Ureter (tissue), 1 donor: ENCODE measurements around the gene MRPL52. TPM values are rescaled to one million over a fixed set of nuclear protein-coding genes. Genes with fewer than 3 reads are reported as not detected.
"Not testable (repeated sequence)": the region's sequence is repeated elsewhere in the genome, so short reads cannot be mapped to it uniquely, and the experiment has no call there.

Experiments used
- DNase-seq: peaks from one replicate; pipeline ENCODE4 v3.0.0-alpha.2; 2020; ENCODE audit warnings: low spot score
- total RNA-seq: library from RNA; stranded (reverse); gene quantifications from one replicate; pipeline ENCODE4 v1.2.4, GENCODE V29; 2023
- donor health status: DM: yes; HTN: yes; CAD: no.

The MRPL52 gene
- total RNA-seq, 1 donor from 2014 or later: 77.8 TPM

- DNase-seq: no peak
Observed at GRCh38 chr14:22808388-22809209, 21.1 kb upstream of the MRPL52 start.

GRCh38 chr14:22811722-22812121 lies 18.0 kb upstream of the MRPL52 start:
- DNase-seq: no peak

GRCh38 chr14:22812744-22813143 lies 16.9 kb upstream of the MRPL52 start:
- DNase-seq: no peak

GRCh38 chr14:22813145-22813544 lies 16.5 kb upstream of the MRPL52 start:
- no peak for DNase-seq

GRCh38 chr14:22814373-22814772 lies 15.3 kb upstream of the MRPL52 start:
- no peak for DNase-seq

- no peak for DNase-seq
Observed at GRCh38 chr14:22814941-22815713, 14.6 kb upstream of the MRPL52 start, which contains the start of gene SLC7A7. TSS of gene SLC7A7 (minus strand) at chr14:22815435. CDS start at chr14:22813398, 2,037 bp downstream.

- DNase-seq: peak; percentile 64
Observed at GRCh38 chr14:22819151-22819988, 10.3 kb upstream of the MRPL52 start.

- DNase-seq: no peak
Observed at GRCh38 chr14:22820731-22821130, 9.0 kb upstream of the MRPL52 start.

GRCh38 chr14:22821193-22822015 lies 8.3 kb upstream of the MRPL52 start:
- no peak for DNase-seq

GRCh38 chr14:22822016-22822570 lies 7.6 kb upstream of the MRPL52 start:
- DNase-seq: no peak

GRCh38 chr14:22822571-22823098 lies 7.1 kb upstream of the MRPL52 start:
- peak; percentile 83 for DNase-seq

- DNase-seq: no peak
Observed at GRCh38 chr14:22824711-22825359, 4.9 kb upstream of the MRPL52 start.

GRCh38 chr14:22829076-22829660 lies 519 bp upstream of the MRPL52 start:
- not testable (repeated sequence) for DNase-seq

GRCh38 chr14:22830443-22831010 lies 840 bp downstream of the MRPL52 start:
- DNase-seq: no peak

- DNase-seq: no peak
Observed at GRCh38 chr14:22835505-22835904, 5.8 kb downstream of the MRPL52 start.

- peak; percentile 90 for DNase-seq
Observed at GRCh38 chr14:22836301-22837113, 6.8 kb downstream of the MRPL52 start, which contains the start of gene MMP14. TSS of gene MMP14 (plus strand) at chr14:22836585. CDS start at chr14:22836818, 233 bp downstream.

GRCh38 chr14:22837114-22837749 lies 7.5 kb downstream of the MRPL52 start:
- peak; percentile 72 for DNase-seq
